Suprapubic skin (tissue), 3 donors: ENCODE results near the gene ZNF536.

Experiments used
- POLR2A ChIP-seq, 2 donors: fragments of 450-650 bp; IDR thresholded peaks; one replicate each; pipeline ENCODE4 v1.6.1; 2017; ENCODE audit warnings: antibody characterized with exemption in 2 of 2, mild to moderate bottlenecking in 2 of 2, moderate library complexity in 2 of 2
- TF ChIP-seq, protein P1 (sequence below), 2 donors: fragments of 200-600 bp in 1 of 2; fragments of 450-650 bp in 1 of 2; sonication (generic) in 1 of 2; IDR thresholded peaks; one replicate each; pipeline ENCODE4 v1.5.1; 2016 to 2019; ENCODE audit warnings: antibody characterized with exemption in 2 of 2, mild to moderate bottlenecking in 1 of 2, moderate library complexity in 1 of 2

DNA sequence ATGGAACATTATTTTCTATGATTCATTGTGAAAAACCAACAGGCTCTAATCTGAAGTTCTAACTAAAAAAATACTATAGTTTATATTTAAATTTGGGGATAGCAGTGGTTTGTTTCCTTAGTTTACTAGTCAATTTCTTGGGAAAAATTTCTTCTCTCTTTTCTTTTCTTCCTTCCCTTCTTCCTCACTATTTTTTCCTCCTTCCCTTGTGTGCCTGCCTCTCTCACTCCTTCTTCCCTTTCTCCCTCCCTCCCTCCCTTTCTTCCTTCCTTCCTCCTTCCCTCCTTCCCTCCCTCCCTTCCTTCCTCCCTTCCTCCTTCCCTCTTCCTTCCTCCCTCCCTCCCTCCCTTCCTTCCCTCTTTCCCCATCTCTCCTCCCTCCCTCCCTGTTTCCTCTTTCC lies 226.5 kb downstream of the ZNF536 start:
- no peak for TF ChIP-seq POLR2A (IDR thresholded peaks at IDR 0.05)
- TF ChIP-seq, protein P1, sequence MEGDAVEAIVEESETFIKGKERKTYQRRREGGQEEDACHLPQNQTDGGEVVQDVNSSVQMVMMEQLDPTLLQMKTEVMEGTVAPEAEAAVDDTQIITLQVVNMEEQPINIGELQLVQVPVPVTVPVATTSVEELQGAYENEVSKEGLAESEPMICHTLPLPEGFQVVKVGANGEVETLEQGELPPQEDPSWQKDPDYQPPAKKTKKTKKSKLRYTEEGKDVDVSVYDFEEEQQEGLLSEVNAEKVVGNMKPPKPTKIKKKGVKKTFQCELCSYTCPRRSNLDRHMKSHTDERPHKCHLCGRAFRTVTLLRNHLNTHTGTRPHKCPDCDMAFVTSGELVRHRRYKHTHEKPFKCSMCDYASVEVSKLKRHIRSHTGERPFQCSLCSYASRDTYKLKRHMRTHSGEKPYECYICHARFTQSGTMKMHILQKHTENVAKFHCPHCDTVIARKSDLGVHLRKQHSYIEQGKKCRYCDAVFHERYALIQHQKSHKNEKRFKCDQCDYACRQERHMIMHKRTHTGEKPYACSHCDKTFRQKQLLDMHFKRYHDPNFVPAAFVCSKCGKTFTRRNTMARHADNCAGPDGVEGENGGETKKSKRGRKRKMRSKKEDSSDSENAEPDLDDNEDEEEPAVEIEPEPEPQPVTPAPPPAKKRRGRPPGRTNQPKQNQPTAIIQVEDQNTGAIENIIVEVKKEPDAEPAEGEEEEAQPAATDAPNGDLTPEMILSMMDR (IDR thresholded peaks at IDR 0.05) = no peak
